Lung microvascular endothelial cell (primary cell): ENCODE data around the gene QDPR. TPM values are rescaled to one million over a fixed set of nuclear protein-coding genes. Genes with fewer than 3 reads are reported as not detected.

Source experiments
- total RNA-seq: library from RNA; depleted of rRNA; stranded (reverse); fragments of >200 nt; gene quantifications from 2 replicates; pipeline ENCODE4 v1.2.1, GENCODE V29; 2014

The QDPR gene
- total RNA-seq, 1 donor from 2014 or later = 12.7 TPM

Other genes starting within 250 kb of the QDPR start
- gene CLRN2, start 3.1 kb upstream of the QDPR start, total RNA-seq = not detected in 2 replicates
- gene LAP3, start 65.1 kb upstream of the QDPR start, total RNA-seq = 117 and 174 TPM in 2 replicates
- gene MED28, start 102.6 kb upstream of the QDPR start, total RNA-seq = 13.7 and 23.2 TPM in 2 replicates